ENCODE results near the gene ROS1. TPM values are rescaled to one million over a fixed set of nuclear protein-coding genes. Genes with fewer than 3 reads are reported as not detected.

Gene ROS1
- total and polyA plus RNA-seq, 10 of the 15 experiments (the other 5 are each of a cell fraction or from before 2014, with no cell fraction given), result under 0.01 to 0.07 (median 0.03) TPM; not detected in 5

DNA sequence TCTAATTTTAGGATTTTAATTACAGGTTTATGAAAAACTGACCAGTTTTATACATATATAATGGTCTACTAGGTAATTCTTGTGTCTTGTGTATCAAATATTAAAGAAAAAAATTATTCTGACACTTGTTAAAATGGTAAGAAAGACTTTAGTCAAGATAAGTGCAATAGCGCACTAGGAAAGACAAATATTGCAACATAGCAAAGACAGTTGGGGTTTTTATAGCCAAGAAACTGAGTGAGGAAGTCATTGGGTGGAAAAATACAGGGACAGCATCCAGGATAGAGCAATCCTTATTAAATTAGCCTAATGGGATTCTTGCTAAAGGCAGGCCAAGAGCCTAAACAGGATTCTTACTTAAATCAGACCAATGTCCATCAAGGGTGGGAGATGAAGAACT lies 71.1 kb downstream of the ROS1 start:
- Histone ChIP-seq H3K4me3 (no peak overlapping the region), H3K4me1 (ENCODE audit: control insufficient read depth, insufficient read depth, low read length) (no peaks in the 10 kb centered on the region), H4K20me1 (ENCODE audit: control insufficient read depth, insufficient read depth) (no peaks in the 10 kb centered on the region), H3K4me2 (ENCODE audit: control insufficient read depth, insufficient read depth) (no peak overlapping the region), H3K27ac (ENCODE audit: control insufficient read depth, insufficient read depth) (no peak overlapping the region), H3K9ac (ENCODE audit: control insufficient read depth, insufficient read depth, low read length) (no peak overlapping the region), H3K79me2 (ENCODE audit: control insufficient read depth, insufficient read depth, low read length) (no peaks in the 10 kb centered on the region), H3K9me3 (replicated peaks; ENCODE audit: control insufficient read depth, insufficient read depth, low read length) (no peaks in the 10 kb centered on the region), H3K36me3 (ENCODE audit: control insufficient read depth in 2 of 2, insufficient read depth in 2 of 2, low read length in 1 of 2) (no peaks in the 10 kb centered on the region), H2AFZ (ENCODE audit: control insufficient read depth, low read depth, low read length) (no peak overlapping the region), H3K27me3 (replicated peaks in 1 of 2; ENCODE audit: control insufficient read depth in 2 of 2, insufficient read depth in 2 of 2, low read length in 1 of 2) (no peaks in the 10 kb centered on the region)
- DNase-seq (ENCODE audit: low read depth, low spot score) (no peak), ATAC-seq (no peak), FAIRE-seq (no peak)
- ChIA-PET RAD21 (ENCODE audit: unreplicated experiment) (no interaction called here), POLR2A (no interaction called here), SMC1A (ENCODE audit: uncharacterized antibody, unreplicated experiment) (no interaction called here), CTCF (interaction anchor here (0.8 kb wide), 1 partner anchor 95 kb away, joined by 3 read pairs; no protein-coding TSS in a partner anchor)
- intact Hi-C loops (cut with micrococcal nuclease; ENCODE audit: unreplicated experiment), result no loop called here
- in situ Hi-C loops (cut with MboI), result loop anchor here (10.0 kb wide), 1 partner anchor 200 kb away; no protein-coding TSS in a partner anchor
- 88% methylated on average over 1 of the region's 1 CpG for WGBS (ENCODE audit: insufficient coverage, insufficient replicate concordance, low lambda C conversion rate, missing lambda C conversion rate)
- TF ChIP-seq, protein P1, sequence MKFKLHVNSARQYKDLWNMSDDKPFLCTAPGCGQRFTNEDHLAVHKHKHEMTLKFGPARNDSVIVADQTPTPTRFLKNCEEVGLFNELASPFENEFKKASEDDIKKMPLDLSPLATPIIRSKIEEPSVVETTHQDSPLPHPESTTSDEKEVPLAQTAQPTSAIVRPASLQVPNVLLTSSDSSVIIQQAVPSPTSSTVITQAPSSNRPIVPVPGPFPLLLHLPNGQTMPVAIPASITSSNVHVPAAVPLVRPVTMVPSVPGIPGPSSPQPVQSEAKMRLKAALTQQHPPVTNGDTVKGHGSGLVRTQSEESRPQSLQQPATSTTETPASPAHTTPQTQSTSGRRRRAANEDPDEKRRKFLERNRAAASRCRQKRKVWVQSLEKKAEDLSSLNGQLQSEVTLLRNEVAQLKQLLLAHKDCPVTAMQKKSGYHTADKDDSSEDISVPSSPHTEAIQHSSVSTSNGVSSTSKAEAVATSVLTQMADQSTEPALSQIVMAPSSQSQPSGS (IDR thresholded peaks at IDR 0.05; ENCODE audit: low read length), result no peak
- TF ChIP-seq NFIC (IDR thresholded peaks at IDR 0.05; ENCODE audit: low read depth, low read length) (no peak), POLR2AphosphoS2 (IDR thresholded peaks at IDR 0.05; ENCODE audit: low read depth, low read length) (no peak), SMC3 (IDR thresholded peaks at IDR 0.05; ENCODE audit: borderline replicate concordance, low read length) (no peak), MYB (IDR thresholded peaks at IDR 0.05; ENCODE audit: borderline replicate concordance, low read depth, low read length) (no peak), SP1 (IDR thresholded peaks at IDR 0.05; ENCODE audit: low read depth, low read length) (no peak)
- TF ChIP-seq, protein P2, sequence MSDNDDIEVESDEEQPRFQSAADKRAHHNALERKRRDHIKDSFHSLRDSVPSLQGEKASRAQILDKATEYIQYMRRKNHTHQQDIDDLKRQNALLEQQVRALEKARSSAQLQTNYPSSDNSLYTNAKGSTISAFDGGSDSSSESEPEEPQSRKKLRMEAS (IDR thresholded peaks at IDR 0.05; ENCODE audit: low read depth, low read length), result no peak
- BruUV-seq (replicated peaks), result no TSS peak

Measured in GM12878 (cell line).